ENCODE measurements around the gene SRGAP3. TPM values are rescaled to one million over a fixed set of nuclear protein-coding genes. Genes with fewer than 3 reads are reported as not detected.

SRGAP3 gene
- total RNA-seq, 4 donors from 2014 or later = 7.5 to 33.8 (median 16.0) TPM

DNA sequence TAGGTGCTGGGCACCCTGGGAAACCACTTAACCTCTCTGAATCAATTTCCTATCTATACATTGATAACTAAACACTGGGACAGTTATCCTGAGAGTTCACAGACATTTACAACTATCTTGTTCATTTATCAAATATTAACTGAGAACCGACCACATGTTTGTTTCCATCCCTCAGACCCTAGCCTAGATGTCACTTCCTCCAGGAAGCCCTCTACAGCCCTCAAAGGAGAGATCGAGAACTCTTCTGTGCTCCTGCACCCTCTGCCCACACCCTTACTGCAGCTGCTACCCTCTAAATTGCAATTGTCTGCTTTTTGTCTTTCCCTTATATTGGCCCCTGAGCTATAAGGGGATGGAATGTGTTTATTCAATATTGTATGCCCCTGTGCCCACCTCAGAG is 46.1 kb downstream of the SRGAP3 start:
- WGBS, 2 donors (ENCODE audit: low coverage in 1 of 2) = 72 to 82% methylated on average over 2 of the region's 2 CpGs
- in situ Hi-C loops (cut with MboI; ENCODE audit: low pct_ligation_motif_present in 1 of 4, low pct_unique_long_range_greater_than_20kb in 1 of 4, low sequenced_read_pairs in 3 of 4) = no loop called here

DNA sequence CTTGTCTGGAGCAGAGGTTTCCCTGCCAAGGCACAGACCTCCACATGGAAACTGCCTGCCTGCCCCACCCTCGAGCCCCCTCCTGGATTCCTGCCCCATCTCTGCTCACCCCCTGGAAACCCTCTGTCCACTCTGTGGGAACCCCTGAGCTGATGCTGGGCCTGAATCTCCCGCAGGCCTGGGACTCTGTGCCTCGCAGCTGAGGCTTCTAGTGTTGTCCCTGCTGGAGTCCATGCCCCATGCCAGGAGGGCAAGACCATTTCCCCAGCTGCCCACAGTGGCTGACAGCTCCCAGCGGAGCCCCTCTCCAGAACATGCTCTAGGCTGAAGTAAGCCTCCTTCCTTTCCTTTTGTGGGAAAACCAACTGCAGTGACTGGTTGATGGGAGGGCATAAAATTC is 46.9 kb downstream of the SRGAP3 start:
- intact Hi-C loops (cut with DNase I; ENCODE audit: low total_unique reads) (no loop called here), in situ Hi-C loops (cut with MboI; ENCODE audit: low pct_ligation_motif_present in 1 of 4, low pct_unique_long_range_greater_than_20kb in 1 of 4, low sequenced_read_pairs in 3 of 4) (no loop called here)
- WGBS, 2 donors (ENCODE audit: low coverage in 1 of 2) = 90% methylated on average over 4 of the region's 4 CpGs; no CpG with 5 or more reads in 1 of the 2 donors
- no peak overlapping the region for H3K4me3 ChIP-seq
- peaks cover 0 to 6% (median 2%) of the 10 kb centered on the region in 4 donors for H3K4me1 ChIP-seq
- H3K36me3 ChIP-seq = no peaks in the 10 kb centered on the region
- H3K27ac ChIP-seq = no peak overlapping the region
- no peaks in the 10 kb centered on the region for H3K27me3 ChIP-seq
- H3K9me3 ChIP-seq = no peaks in the 10 kb centered on the region
- DNase-seq = no peak
- TF ChIP-seq, protein P1, sequence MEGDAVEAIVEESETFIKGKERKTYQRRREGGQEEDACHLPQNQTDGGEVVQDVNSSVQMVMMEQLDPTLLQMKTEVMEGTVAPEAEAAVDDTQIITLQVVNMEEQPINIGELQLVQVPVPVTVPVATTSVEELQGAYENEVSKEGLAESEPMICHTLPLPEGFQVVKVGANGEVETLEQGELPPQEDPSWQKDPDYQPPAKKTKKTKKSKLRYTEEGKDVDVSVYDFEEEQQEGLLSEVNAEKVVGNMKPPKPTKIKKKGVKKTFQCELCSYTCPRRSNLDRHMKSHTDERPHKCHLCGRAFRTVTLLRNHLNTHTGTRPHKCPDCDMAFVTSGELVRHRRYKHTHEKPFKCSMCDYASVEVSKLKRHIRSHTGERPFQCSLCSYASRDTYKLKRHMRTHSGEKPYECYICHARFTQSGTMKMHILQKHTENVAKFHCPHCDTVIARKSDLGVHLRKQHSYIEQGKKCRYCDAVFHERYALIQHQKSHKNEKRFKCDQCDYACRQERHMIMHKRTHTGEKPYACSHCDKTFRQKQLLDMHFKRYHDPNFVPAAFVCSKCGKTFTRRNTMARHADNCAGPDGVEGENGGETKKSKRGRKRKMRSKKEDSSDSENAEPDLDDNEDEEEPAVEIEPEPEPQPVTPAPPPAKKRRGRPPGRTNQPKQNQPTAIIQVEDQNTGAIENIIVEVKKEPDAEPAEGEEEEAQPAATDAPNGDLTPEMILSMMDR (IDR thresholded peaks at IDR 0.05) = no peak
- no peak for TF ChIP-seq POLR2A (IDR thresholded peaks at IDR 0.05)
- no peak for TF ChIP-seq EP300 (IDR thresholded peaks at IDR 0.05; ENCODE audit: low read depth)
- no peak for TF ChIP-seq POLR2AphosphoS5 (IDR thresholded peaks at IDR 0.05)

More for the DNA sequence above, 46.1 kb downstream of the SRGAP3 start:
- no peaks in the 10 kb centered on the region for H3K36me3 ChIP-seq
- H3K27ac ChIP-seq = no peak overlapping the region
- no peaks in the 10 kb centered on the region for H3K9me3 ChIP-seq
- no peaks in the 10 kb centered on the region for H3K27me3 ChIP-seq
- TF ChIP-seq, protein P1 (IDR thresholded peaks at IDR 0.05) = no peak
- TF ChIP-seq EP300 (IDR thresholded peaks at IDR 0.05; ENCODE audit: low read depth) = no peak
- no peak for TF ChIP-seq POLR2AphosphoS5 (IDR thresholded peaks at IDR 0.05)
- no peak for TF ChIP-seq POLR2A (IDR thresholded peaks at IDR 0.05)
- H3K4me1 ChIP-seq = peaks cover 0 to 11% (median 2%) of the 10 kb centered on the region in 4 donors
- DNase-seq = no peak
- intact Hi-C loops (cut with DNase I; ENCODE audit: low total_unique reads) = no loop called here
- H3K4me3 ChIP-seq = no peak overlapping the region

GRCh38 chr3:9201955-9202354 is 47.5 kb downstream of the SRGAP3 start:
- 80 to 89% methylated on average over 3 to 6 of the region's 6 CpGs for WGBS, 2 donors (ENCODE audit: low coverage in 1 of 2)
- TF ChIP-seq EP300 (IDR thresholded peaks at IDR 0.05; ENCODE audit: low read depth) (no peak), POLR2AphosphoS5 (IDR thresholded peaks at IDR 0.05) (no peak), POLR2A (IDR thresholded peaks at IDR 0.05) (no peak)
- TF ChIP-seq, protein P1 (IDR thresholded peaks at IDR 0.05) = no peak
- H3K4me3 ChIP-seq = no peak overlapping the region
- no peak for DNase-seq
- H3K27me3 ChIP-seq = no peaks in the 10 kb centered on the region
- H3K27ac ChIP-seq = no peak overlapping the region
- no peaks in the 10 kb centered on the region for H3K9me3 ChIP-seq
- H3K4me1 ChIP-seq = peaks cover 0 to 3% (median 0%) of the 10 kb centered on the region in 4 donors
- in situ Hi-C loops (cut with MboI; ENCODE audit: low pct_ligation_motif_present in 1 of 4, low pct_unique_long_range_greater_than_20kb in 1 of 4, low sequenced_read_pairs in 3 of 4) = no loop called here
- no peaks in the 10 kb centered on the region for H3K36me3 ChIP-seq
- intact Hi-C loops (cut with DNase I; ENCODE audit: low total_unique reads) = no loop called here

DNA sequence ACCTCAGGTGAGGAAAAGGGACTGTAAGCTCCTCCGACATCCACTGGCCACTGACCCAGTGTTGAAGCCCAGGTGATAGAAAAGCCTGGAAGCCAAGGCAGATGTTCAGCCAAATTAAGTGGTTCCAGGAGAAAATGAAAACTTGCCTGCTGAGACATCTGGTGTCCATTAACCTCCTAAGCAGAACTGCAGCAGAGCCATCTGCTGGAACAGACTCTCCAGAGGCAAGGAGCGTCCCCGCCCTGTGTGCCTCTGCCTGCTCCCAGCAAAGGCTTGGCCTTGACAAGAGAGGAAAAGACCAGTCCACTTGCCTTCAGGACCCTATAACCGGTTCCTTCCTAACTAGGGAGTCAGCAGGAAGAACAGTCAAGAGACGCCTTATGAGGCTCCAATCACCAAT is 48.2 kb downstream of the SRGAP3 start:
- Histone ChIP-seq H3K27me3 (no peaks in the 10 kb centered on the region), H3K36me3 (no peaks in the 10 kb centered on the region), H3K27ac (no peak overlapping the region), H3K9me3 (no peaks in the 10 kb centered on the region), H3K4me1 (no peaks in the 10 kb centered on the region), H3K4me3 (no peak overlapping the region)
- intact Hi-C loops (cut with DNase I; ENCODE audit: low total_unique reads) (no loop called here), in situ Hi-C loops (cut with MboI; ENCODE audit: low pct_ligation_motif_present in 1 of 4, low pct_unique_long_range_greater_than_20kb in 1 of 4, low sequenced_read_pairs in 3 of 4) (no loop called here)
- TF ChIP-seq, protein P1 (IDR thresholded peaks at IDR 0.05) = no peak
- TF ChIP-seq EP300 (IDR thresholded peaks at IDR 0.05; ENCODE audit: low read depth) = no peak
- no peak for TF ChIP-seq POLR2A (IDR thresholded peaks at IDR 0.05)
- TF ChIP-seq POLR2AphosphoS5 (IDR thresholded peaks at IDR 0.05) = no peak
- WGBS, 2 donors (ENCODE audit: low coverage in 1 of 2) = 83 to 91% methylated on average over 2 to 5 of the region's 5 CpGs
- DNase-seq = no peak
